ENCODE measurements around the gene PLOD1. TPM values are rescaled to one million over a fixed set of nuclear protein-coding genes. Genes with fewer than 3 reads are reported as not detected.

The PLOD1 gene
- polyA plus RNA-seq, 1 donor (not counting 4 experiments of a cell fraction or from before 2014, with no cell fraction given), result 63.6 TPM

- dilution Hi-C loops (cut with MboI; ENCODE audit: extremely low pct_ligation_motif_present, low sequenced_read_pairs), result no loop called here
- H4K20me1 ChIP-seq (ENCODE audit: control insufficient read depth, extremely low read depth, insufficient read depth, low read length), result peaks cover 17% of the 10 kb centered on the region
- FAIRE-seq, result peak; percentile 82
- peak within 1 kb of the TSS; percentile 91 for H3K27ac ChIP-seq (ENCODE audit: control insufficient read depth, insufficient read depth, low read length)
- H3K9ac ChIP-seq (ENCODE audit: control insufficient read depth, extremely low read depth, insufficient read depth, low read length), result peak within 1 kb of the TSS; percentile 96
- TF ChIP-seq CTCF (optimal IDR thresholded peaks at IDR 0.05 in 1 of 3, IDR thresholded peaks at IDR 0.05 in 1 of 3, conservative IDR thresholded peaks at IDR 0.05 in 1 of 3; ENCODE audit: extremely low read depth in 1 of 3, insufficient read depth in 2 of 3, low read length in 3 of 3), result peak in 1 of 3 experiments; percentile 0
- no peak for TF ChIP-seq EZH2 (IDR thresholded peaks at IDR 0.05; ENCODE audit: low read length)
- peak within 1 kb of the TSS; percentile 83 to 92 (median 91) for H3K4me3 ChIP-seq (ENCODE audit: control insufficient read depth in 2 of 3, extremely low read depth in 1 of 3, insufficient read depth in 2 of 3, low read depth in 1 of 3, low read length in 3 of 3)
- peak within 1 kb of the TSS; percentile 83 for H2AFZ ChIP-seq (ENCODE audit: control insufficient read depth, low read length)
- H3K4me2 ChIP-seq (ENCODE audit: control insufficient read depth, extremely low read depth, insufficient read depth, low read depth, low read length), result peak within 1 kb of the TSS; percentile 88
- peaks cover 5% of the 10 kb centered on the region for H3K9me1 ChIP-seq (ENCODE audit: control insufficient read depth, extremely low read depth, insufficient read depth, low read length)
- peaks cover 18 to 29% of the 10 kb centered on the region in 2 experiments for H3K36me3 ChIP-seq (ENCODE audit: control insufficient read depth in 2 of 2, extremely low read depth in 1 of 2, insufficient read depth in 2 of 2, low read length in 2 of 2)
- H3K79me2 ChIP-seq (ENCODE audit: control insufficient read depth, insufficient read depth, low read length), result peaks cover 38% of the 10 kb centered on the region
- H3K27me3 ChIP-seq (ENCODE audit: control insufficient read depth, extremely low read depth, insufficient read depth, low read length), result no peaks in the 10 kb centered on the region
- DNase-seq (ENCODE audit: low read depth, low spot score), result peak; percentile 72
- no peaks in the 10 kb centered on the region for H3K9me3 ChIP-seq (ENCODE audit: control insufficient read depth, low read depth, low read length)
- peaks cover 39% of the 10 kb centered on the region for H3K4me1 ChIP-seq (ENCODE audit: control insufficient read depth, extremely low read depth, insufficient read depth, low read length)
Observed at GRCh38 chr1:11979851-11980675, 45.5 kb downstream of the PLOD1 start, which contains the start of gene MFN2. TSS of gene MFN2 (plus strand) at chr1:11980444. CDS start at chr1:11989169, 8,725 bp downstream.

- Histone ChIP-seq H3K27me3 (ENCODE audit: control insufficient read depth, extremely low read depth, insufficient read depth, low read length) (no peaks in the 10 kb centered on the region), H3K4me2 (ENCODE audit: control insufficient read depth, extremely low read depth, insufficient read depth, low read depth, low read length) (peak overlapping the region; percentile 72), H3K9me1 (ENCODE audit: control insufficient read depth, extremely low read depth, insufficient read depth, low read length) (peaks cover 5% of the 10 kb centered on the region), H3K79me2 (ENCODE audit: control insufficient read depth, insufficient read depth, low read length) (peaks cover 43% of the 10 kb centered on the region), H3K9ac (ENCODE audit: control insufficient read depth, extremely low read depth, insufficient read depth, low read length) (peak overlapping the region; percentile 96), H2AFZ (ENCODE audit: control insufficient read depth, low read length) (peak overlapping the region; percentile 42), H4K20me1 (ENCODE audit: control insufficient read depth, extremely low read depth, insufficient read depth, low read length) (peaks cover 17% of the 10 kb centered on the region), H3K4me1 (ENCODE audit: control insufficient read depth, extremely low read depth, insufficient read depth, low read length) (peaks cover 39% of the 10 kb centered on the region), H3K4me3 (ENCODE audit: control insufficient read depth in 2 of 3, extremely low read depth in 1 of 3, insufficient read depth in 2 of 3, low read depth in 1 of 3, low read length in 3 of 3) (peak overlapping the region; percentile 83 to 92 (median 91)), H3K36me3 (ENCODE audit: control insufficient read depth in 2 of 2, extremely low read depth in 1 of 2, insufficient read depth in 2 of 2, low read length in 2 of 2) (peaks cover 20 to 30% of the 10 kb centered on the region in 2 experiments), H3K27ac (ENCODE audit: control insufficient read depth, insufficient read depth, low read length) (peak overlapping the region; percentile 91), H3K9me3 (ENCODE audit: control insufficient read depth, low read depth, low read length) (no peaks in the 10 kb centered on the region)
- dilution Hi-C loops (cut with MboI; ENCODE audit: extremely low pct_ligation_motif_present, low sequenced_read_pairs), result no loop called here
- TF ChIP-seq CTCF (optimal IDR thresholded peaks at IDR 0.05 in 1 of 3, IDR thresholded peaks at IDR 0.05 in 1 of 3, conservative IDR thresholded peaks at IDR 0.05 in 1 of 3; ENCODE audit: extremely low read depth in 1 of 3, insufficient read depth in 2 of 3, low read length in 3 of 3), result no peak
- no peak for TF ChIP-seq EZH2 (IDR thresholded peaks at IDR 0.05; ENCODE audit: low read length)
- FAIRE-seq (no peak), DNase-seq (ENCODE audit: low read depth, low spot score) (no peak)
Observed at GRCh38 chr1:11980676-11980972, 46.1 kb downstream of the PLOD1 start.
